OCI-LY1 (cell line): ENCODE data around the gene GP1BB.

Source experiments
- H2AFZ ChIP-seq: fragments of 200-600 bp; sonication (generic), shearing (Covaris generic); 2 replicates; pipeline ENCODE4 v1.6.0; 2014; ENCODE audit warnings: antibody characterized with exemption, mild to moderate bottlenecking, low read length
- H3F3A ChIP-seq: fragments of 200-600 bp; sonication (generic), shearing (Covaris generic); 2 replicates; pipeline ENCODE4 v1.6.0; 2014; ENCODE audit warnings: mild to moderate bottlenecking, antibody characterized with exemption, low read length, moderate library complexity; ENCODE audit not compliant: insufficient read depth
- H3K27ac ChIP-seq: fragments of 200-600 bp; sonication (generic); 2 replicates; pipeline ENCODE4 v1.5.1; 2014; ENCODE audit warnings: low read length, mixed run types, mild to moderate bottlenecking, low read depth; ENCODE audit not compliant: poor library complexity, severe bottlenecking
- H3K27me3 ChIP-seq: fragments of 200-600 bp; sonication (generic); 2 replicates; pipeline ENCODE4 v1.6.0; 2014; ENCODE audit warnings: antibody characterized with exemption, mild to moderate bottlenecking, low read length, moderate library complexity; ENCODE audit not compliant: insufficient read depth
- H3K36me3 ChIP-seq: fragments of 200-600 bp; sonication (generic); 2 replicates; pipeline ENCODE4 v1.6.1; 2014; ENCODE audit warnings: mild to moderate bottlenecking, antibody characterized with exemption, low read length, moderate library complexity, mixed read lengths; ENCODE audit not compliant: insufficient read depth
- H3K4me1 ChIP-seq: fragments of 200-600 bp; sonication (generic); 2 replicates; pipeline ENCODE4 v1.5.1; 2014; ENCODE audit warnings: mild to moderate bottlenecking, low read length, moderate library complexity; ENCODE audit not compliant: insufficient read depth, severe bottlenecking
- H3K4me2 ChIP-seq: fragments of 200-600 bp; sonication (generic), shearing (Covaris generic); 2 replicates; pipeline ENCODE4 v1.6.1; 2014; ENCODE audit warnings: low read length
- H3K4me3 ChIP-seq: fragments of 200-600 bp; sonication (generic); 2 replicates; pipeline ENCODE4 v1.5.1; 2014; ENCODE audit warnings: low read length, low read depth, mild to moderate bottlenecking, mixed read lengths; ENCODE audit not compliant: poor library complexity, severe bottlenecking
- H3K79me2 ChIP-seq: fragments of 200-600 bp; shearing (Covaris generic); 2 replicates; pipeline ENCODE4 v1.6.1; 2016; ENCODE audit warnings: mixed run types, low read length, mixed read lengths; ENCODE audit not compliant: insufficient read depth
- H3K9ac ChIP-seq: fragments of 200-600 bp; sonication (generic), shearing (Covaris generic); 2 replicates; pipeline ENCODE4 v1.6.1; 2014; ENCODE audit warnings: mild to moderate bottlenecking, low read length, mixed read lengths
- H3K9me2 ChIP-seq: fragments of 200-600 bp; sonication (generic), shearing (Covaris generic); 2 replicates; pipeline ENCODE4 v1.6.1; 2014; ENCODE audit warnings: low read depth, mild to moderate bottlenecking, low read length, mixed read lengths
- H3K9me3 ChIP-seq: fragments of 200-600 bp; shearing (Covaris generic); 2 replicates; pipeline ENCODE4 v1.6.1; 2014; ENCODE audit warnings: low read length, mixed read lengths
- H4K20me1 ChIP-seq: fragments of 200-600 bp; sonication (generic), shearing (Covaris generic); 2 replicates; pipeline ENCODE4 v1.6.0; 2016; ENCODE audit warnings: mild to moderate bottlenecking, low read length; ENCODE audit not compliant: insufficient read depth
- EZH2 ChIP-seq: fragments of 200-600 bp; sonication (generic), shearing (Covaris generic); IDR thresholded peaks from 2 replicates; pipeline ENCODE4 v1.8.0; 2017; ENCODE audit warnings: borderline replicate concordance, mixed run types, mild to moderate bottlenecking, antibody characterized with exemption, low read length, moderate library complexity, mixed read lengths
- TF ChIP-seq, protein P1 (sequence below): fragments of 200-600 bp; sonication (generic), shearing (Covaris generic); IDR thresholded peaks from 2 replicates; pipeline ENCODE4 v1.5.1; 2017; ENCODE audit warnings: mild to moderate bottlenecking, antibody characterized with exemption, low read length, moderate library complexity, mixed read lengths

Gene GP1BB

DNA sequence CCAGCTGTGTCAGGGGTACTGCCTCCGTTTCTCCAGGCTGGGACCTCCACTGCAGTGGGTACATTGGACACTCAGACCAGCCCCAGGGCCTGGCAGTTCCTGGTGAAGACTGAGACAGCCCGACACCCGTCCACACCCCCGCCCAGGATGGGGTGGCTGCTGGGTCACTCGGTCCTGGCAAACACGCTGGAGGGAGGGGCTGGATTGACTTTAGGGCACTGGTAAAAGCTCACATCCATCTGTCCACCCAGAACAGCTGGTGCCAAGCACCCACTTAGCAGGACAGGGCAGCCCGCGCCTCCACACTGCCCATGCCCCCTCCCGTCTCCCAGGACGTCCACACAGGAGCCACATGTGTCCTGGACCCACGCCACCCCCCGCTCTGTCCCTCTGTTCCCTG lies 26.5 kb downstream of the GP1BB start:
- Histone ChIP-seq H3K27me3 (peaks cover 28% of the 10 kb centered on the region), H3K9me3 (no peaks in the 10 kb centered on the region), H3K9me2 (no peaks in the 10 kb centered on the region), H3K4me2 (no peak overlapping the region), H3K9ac (no peak overlapping the region), H3K79me2 (no peaks in the 10 kb centered on the region), H3K27ac (no peak overlapping the region), H3K4me3 (no peak overlapping the region), H4K20me1 (no peaks in the 10 kb centered on the region), H2AFZ (no peak overlapping the region), H3F3A (no peaks in the 10 kb centered on the region), H3K4me1 (no peaks in the 10 kb centered on the region), H3K36me3 (no peaks in the 10 kb centered on the region)
- TF ChIP-seq, protein P1, sequence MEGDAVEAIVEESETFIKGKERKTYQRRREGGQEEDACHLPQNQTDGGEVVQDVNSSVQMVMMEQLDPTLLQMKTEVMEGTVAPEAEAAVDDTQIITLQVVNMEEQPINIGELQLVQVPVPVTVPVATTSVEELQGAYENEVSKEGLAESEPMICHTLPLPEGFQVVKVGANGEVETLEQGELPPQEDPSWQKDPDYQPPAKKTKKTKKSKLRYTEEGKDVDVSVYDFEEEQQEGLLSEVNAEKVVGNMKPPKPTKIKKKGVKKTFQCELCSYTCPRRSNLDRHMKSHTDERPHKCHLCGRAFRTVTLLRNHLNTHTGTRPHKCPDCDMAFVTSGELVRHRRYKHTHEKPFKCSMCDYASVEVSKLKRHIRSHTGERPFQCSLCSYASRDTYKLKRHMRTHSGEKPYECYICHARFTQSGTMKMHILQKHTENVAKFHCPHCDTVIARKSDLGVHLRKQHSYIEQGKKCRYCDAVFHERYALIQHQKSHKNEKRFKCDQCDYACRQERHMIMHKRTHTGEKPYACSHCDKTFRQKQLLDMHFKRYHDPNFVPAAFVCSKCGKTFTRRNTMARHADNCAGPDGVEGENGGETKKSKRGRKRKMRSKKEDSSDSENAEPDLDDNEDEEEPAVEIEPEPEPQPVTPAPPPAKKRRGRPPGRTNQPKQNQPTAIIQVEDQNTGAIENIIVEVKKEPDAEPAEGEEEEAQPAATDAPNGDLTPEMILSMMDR: no peak
- no peak for TF ChIP-seq EZH2

DNA sequence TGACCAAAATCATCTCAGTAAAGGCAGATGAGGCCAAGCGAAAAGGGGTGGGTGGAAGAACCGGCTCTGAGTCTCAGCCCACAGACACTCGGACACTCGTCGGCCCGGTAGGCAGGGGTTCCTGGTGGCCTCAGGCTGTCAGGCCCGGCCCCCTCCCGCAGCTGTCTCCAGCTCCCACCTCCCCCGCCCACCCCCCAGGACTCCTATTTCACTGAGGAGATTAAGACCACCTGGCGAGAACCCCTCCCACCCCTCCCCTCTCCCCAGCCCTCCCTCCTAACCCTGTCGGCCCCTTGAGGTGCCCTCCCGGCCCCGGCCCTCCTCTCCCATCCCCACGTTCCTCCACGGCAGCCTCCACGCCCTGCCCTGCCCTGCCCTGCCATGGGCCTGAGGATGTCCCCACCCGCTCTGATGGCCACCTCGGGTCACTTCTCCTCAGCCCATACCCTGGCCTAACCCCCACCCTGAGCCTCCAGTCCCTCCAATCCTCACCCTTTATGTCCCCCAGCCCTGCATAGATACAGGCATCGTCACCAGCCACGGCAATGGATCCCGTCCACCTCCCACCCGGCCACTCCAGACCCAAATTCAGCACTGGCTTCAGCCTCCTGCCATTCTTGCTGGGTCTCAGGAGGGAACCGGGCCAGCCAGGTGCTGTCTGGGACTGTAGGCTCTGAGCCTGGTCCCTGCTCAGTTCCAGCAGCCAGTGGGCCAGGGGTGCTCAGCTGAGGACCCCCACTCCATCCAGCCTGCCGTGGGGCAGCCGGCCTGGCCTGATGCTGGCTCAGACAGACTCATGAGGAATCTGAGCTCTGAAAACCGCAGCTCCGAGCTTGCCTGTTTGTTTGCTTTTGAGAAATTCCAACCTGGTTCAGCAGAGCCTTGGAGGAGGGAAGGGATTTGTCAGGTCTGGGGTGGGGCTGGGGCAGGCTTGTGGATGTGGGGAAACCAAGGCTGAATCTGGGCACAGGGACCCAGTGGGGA lies 27.5 kb downstream of the GP1BB start:
- no peaks in the 10 kb centered on the region for H4K20me1 ChIP-seq
- no peak overlapping the region for H3K27ac ChIP-seq
- no peaks in the 10 kb centered on the region for H3K79me2 ChIP-seq
- H3K4me3 ChIP-seq: no peak overlapping the region
- no peak overlapping the region for H2AFZ ChIP-seq
- H3K27me3 ChIP-seq: peaks cover 25% of the 10 kb centered on the region
- H3K36me3 ChIP-seq: no peaks in the 10 kb centered on the region
- H3K9me3 ChIP-seq: no peaks in the 10 kb centered on the region
- no peaks in the 10 kb centered on the region for H3K4me1 ChIP-seq
- no peaks in the 10 kb centered on the region for H3F3A ChIP-seq
- no peaks in the 10 kb centered on the region for H3K9me2 ChIP-seq
- TF ChIP-seq EZH2: no peak
- TF ChIP-seq, protein P1: no peak
- H3K9ac ChIP-seq: no peak overlapping the region
- H3K4me2 ChIP-seq: no peak overlapping the region

DNA sequence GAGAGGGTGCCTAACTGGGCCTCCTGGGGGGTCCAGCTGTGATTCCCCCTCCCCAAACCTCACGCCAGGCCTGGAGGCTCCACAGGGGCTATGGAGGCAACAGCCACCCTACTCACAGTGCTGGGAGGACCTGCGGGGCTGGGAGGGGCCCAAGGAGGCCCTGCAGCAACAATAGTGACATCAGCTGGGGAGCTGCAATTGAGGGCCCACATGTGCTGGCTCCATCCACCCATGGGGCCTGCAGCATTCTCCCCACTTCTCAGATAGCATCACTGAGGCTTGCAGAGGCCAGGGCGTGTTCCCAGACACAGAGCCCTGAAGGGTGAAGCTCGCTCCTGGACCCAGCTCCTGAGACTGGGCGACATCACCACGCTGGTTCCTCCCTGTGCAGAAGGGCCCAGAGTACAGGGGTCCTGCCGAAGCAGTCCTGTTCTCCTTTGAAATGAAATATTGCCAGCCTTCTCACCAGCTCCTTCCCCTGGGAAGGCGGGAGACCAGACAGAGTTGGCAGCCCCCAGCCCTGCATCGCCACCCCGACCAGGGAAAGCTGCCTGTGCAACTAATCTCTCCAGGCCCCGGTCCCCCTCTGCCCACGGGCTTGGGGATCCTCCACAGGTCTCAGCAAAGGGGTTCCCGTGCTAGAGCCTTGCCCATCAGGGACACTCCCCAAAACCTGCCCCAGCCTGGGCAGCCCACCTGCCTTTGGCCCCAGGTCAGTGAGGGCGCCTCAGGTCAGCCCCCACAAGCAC lies 28.3 kb downstream of the GP1BB start:
- Histone ChIP-seq H3K79me2 (no peaks in the 10 kb centered on the region), H3K4me1 (peaks cover 6% of the 10 kb centered on the region), H3K27ac (no peak overlapping the region), H3K4me3 (no peak overlapping the region), H3K9ac (no peak overlapping the region), H3F3A (no peaks in the 10 kb centered on the region), H3K36me3 (no peaks in the 10 kb centered on the region), H3K4me2 (no peak overlapping the region), H3K27me3 (peaks cover 25% of the 10 kb centered on the region), H2AFZ (no peak overlapping the region), H3K9me2 (no peaks in the 10 kb centered on the region), H4K20me1 (no peaks in the 10 kb centered on the region), H3K9me3 (no peaks in the 10 kb centered on the region)
- TF ChIP-seq, protein P1: no peak
- no peak for TF ChIP-seq EZH2
